Gastroesophageal sphincter (tissue), 3 donors: ENCODE measurements around the gene ELMO1.

Source experiments
- POLR2A ChIP-seq, 2 donors: fragments of 450-650 bp; IDR thresholded peaks; one replicate each; pipeline ENCODE4 v1.6.1; 2017; ENCODE audit warnings: antibody characterized with exemption in 2 of 2, mild to moderate bottlenecking in 2 of 2, moderate library complexity in 1 of 2
- TF ChIP-seq, protein P1 (sequence below), 4 experiments: fragments of 200-600 bp in 2 of 4; fragments of 450-650 bp in 2 of 4; sonication (generic) in 1 of 4; IDR thresholded peaks; one replicate each; pipeline ENCODE4 v1.5.1; 2017 to 2019; ENCODE audit warnings: antibody characterized with exemption in 4 of 4, mild to moderate bottlenecking in 2 of 4, moderate library complexity in 2 of 4

DNA sequence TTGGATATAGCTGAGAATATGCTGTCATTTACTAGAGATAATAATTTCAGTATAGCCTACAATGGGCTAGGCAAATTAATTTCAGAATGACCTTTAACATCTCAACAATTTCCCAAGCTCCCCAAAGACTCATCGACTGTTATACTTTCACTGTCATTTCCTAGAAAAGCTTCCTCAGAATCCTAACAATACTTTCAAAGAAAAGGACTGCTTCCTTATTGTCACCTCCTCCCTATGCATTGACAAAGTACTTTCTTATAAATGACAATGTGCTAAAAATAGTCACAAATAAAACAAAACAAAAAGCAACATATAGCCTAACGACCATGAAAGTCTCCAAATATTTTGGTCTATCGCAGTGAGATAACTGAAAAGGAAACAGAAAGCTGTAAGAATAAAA is 272.6 kb downstream of the ELMO1 start:
- TF ChIP-seq, protein P1, sequence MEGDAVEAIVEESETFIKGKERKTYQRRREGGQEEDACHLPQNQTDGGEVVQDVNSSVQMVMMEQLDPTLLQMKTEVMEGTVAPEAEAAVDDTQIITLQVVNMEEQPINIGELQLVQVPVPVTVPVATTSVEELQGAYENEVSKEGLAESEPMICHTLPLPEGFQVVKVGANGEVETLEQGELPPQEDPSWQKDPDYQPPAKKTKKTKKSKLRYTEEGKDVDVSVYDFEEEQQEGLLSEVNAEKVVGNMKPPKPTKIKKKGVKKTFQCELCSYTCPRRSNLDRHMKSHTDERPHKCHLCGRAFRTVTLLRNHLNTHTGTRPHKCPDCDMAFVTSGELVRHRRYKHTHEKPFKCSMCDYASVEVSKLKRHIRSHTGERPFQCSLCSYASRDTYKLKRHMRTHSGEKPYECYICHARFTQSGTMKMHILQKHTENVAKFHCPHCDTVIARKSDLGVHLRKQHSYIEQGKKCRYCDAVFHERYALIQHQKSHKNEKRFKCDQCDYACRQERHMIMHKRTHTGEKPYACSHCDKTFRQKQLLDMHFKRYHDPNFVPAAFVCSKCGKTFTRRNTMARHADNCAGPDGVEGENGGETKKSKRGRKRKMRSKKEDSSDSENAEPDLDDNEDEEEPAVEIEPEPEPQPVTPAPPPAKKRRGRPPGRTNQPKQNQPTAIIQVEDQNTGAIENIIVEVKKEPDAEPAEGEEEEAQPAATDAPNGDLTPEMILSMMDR (IDR thresholded peaks at IDR 0.05) = no peak
- no peak for TF ChIP-seq POLR2A (IDR thresholded peaks at IDR 0.05)
